ENCODE measurements around the gene CLDN3. TPM values are rescaled to one million over a fixed set of nuclear protein-coding genes. Genes with fewer than 3 reads are reported as not detected.

CLDN3 gene, protein sequence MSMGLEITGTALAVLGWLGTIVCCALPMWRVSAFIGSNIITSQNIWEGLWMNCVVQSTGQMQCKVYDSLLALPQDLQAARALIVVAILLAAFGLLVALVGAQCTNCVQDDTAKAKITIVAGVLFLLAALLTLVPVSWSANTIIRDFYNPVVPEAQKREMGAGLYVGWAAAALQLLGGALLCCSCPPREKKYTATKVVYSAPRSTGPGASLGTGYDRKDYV
- 1 to 10 TPM in 1 of 4 donors, under 1 TPM in 1, not detected in 2; 0.71 to 1.1 TPM for total RNA-seq
- 100 to 1,000 TPM; 174 to 705 (median 231) TPM for polyA plus RNA-seq

GRCh38 chr7:73770002-73770859 lies at the start of gene CLDN3:
Gene CLDN3, minus strand, starts transcription at chr7:73770270. Its CDS starts 221 bp downstream, at chr7:73770049.
- intact Hi-C loops (cut with DNase I): no loop called here
- Histone ChIP-seq H3K9me3 (no peaks in the 10 kb centered on the region), H3K4me1 (peaks cover 0 to 24% (median 11%) of the 10 kb centered on the region in 4 donors), H3K36me3 (no peaks in the 10 kb centered on the region), H3K4me3 (peak within 1 kb of the TSS in 3 of 4 donors; percentile 14 to 28 (median 14)), H3K27me3 (peaks cover 26 to 47% (median 33%) of the 10 kb centered on the region in 3 donors), H3K27ac (peak within 1 kb of the TSS in 1 of 4 donors; percentile 37)
- TF ChIP-seq POLR2A (IDR thresholded peaks at IDR 0.05) (peak in 1 of 2 donors; percentile 55), POLR2AphosphoS5 (IDR thresholded peaks at IDR 0.05) (peak in 1 of 4 donors; percentile 64), CTCF (IDR thresholded peaks at IDR 0.05) (no peak)
- no peak for DNase-seq
- WGBS, 2 donors: 1 to 2% methylated on average over 82 of the region's 82 CpGs

DNA sequence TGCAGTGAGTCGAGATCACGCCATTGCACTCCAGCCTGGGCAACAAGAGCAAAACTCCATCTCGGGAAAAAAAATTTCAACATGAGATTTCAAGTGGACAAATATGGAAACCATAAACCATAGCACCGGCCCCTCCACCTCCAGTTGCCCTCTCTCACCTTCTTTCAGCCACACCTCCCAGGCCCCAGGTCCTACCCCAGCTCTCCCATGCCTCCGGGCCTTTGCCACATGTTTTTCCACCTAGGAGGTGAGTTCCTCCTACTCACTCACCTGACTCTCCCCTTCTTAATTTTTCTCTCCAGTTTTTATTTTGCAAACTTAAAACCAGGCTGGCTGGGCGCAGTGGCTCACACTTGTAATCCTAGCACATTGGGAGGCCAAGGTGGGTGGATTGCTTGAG lies 47.1 kb upstream of the CLDN3 start:
- intact Hi-C loops (cut with DNase I): no loop called here
- WGBS, 2 donors: 95% methylated on average over 6 of the region's 6 CpGs

DNA sequence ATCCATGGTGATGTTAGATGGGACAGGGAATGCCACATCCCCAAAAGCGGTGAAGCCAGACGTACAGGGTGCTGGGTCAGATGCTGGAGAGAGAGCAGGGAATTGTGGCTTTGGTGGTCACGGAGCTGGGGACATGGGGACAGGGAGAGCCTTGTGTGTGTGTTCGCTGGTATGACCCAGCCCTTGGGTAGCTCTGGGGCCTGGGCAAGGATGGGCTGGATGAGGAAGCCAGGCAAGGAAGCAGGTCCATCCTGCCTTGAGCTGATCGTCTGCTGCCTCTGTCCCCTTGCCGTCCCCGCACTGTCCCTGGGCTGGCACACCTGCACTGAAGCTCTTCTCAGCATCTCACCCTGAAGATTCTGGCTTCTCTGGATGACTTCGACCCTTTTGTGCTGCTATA lies 45.4 kb upstream of the CLDN3 start:
- H3K27ac ChIP-seq: no peak overlapping the region
- WGBS, 2 donors: 82 to 89% methylated on average over 8 of the region's 8 CpGs
- H3K36me3 ChIP-seq: no peaks in the 10 kb centered on the region
- H3K9me3 ChIP-seq: no peaks in the 10 kb centered on the region
- H3K27me3 ChIP-seq: peaks cover 0 to 13% (median 0%) of the 10 kb centered on the region in 3 donors
- no peak overlapping the region for H3K4me3 ChIP-seq
- DNase-seq: peak; percentile 38
- no peak for TF ChIP-seq EP300 (IDR thresholded peaks at IDR 0.05)
- no peak for TF ChIP-seq POLR2A (IDR thresholded peaks at IDR 0.05)
- intact Hi-C loops (cut with DNase I): no loop called here
- no peaks in the 10 kb centered on the region for H3K4me1 ChIP-seq

More for the DNA sequence above, 47.1 kb upstream of the CLDN3 start:
- Histone ChIP-seq H3K36me3 (no peaks in the 10 kb centered on the region), H3K4me3 (no peak overlapping the region), H3K27me3 (no peaks in the 10 kb centered on the region), H3K4me1 (no peaks in the 10 kb centered on the region), H3K9me3 (no peaks in the 10 kb centered on the region), H3K27ac (no peak overlapping the region)
- TF ChIP-seq EP300 (IDR thresholded peaks at IDR 0.05) (no peak), POLR2AphosphoS5 (IDR thresholded peaks at IDR 0.05) (no peak), CTCF (IDR thresholded peaks at IDR 0.05) (no peak)
- DNase-seq: no peak

DNA sequence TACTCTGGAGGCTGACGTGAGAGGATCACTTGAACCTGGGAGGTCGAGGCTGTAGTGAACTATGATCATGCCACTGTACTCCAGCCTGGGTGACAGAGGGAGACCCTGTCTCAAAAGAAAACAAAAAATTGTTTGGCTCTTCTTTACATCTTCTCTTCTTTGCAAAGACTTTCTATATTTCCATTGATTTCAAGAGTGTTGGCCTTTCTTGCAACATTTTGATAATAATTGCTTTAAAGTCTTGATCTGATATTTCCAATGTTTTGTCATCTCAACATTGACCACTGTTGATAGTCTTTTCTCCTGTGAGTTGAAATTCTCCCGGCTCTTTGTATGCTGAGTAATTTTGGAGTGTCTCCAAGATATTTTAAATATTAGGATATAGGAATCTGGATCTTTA lies 42.9 kb upstream of the CLDN3 start:
- Histone ChIP-seq H3K27me3 (peaks cover 0 to 15% (median 0%) of the 10 kb centered on the region in 3 donors), H3K27ac (no peak overlapping the region), H3K4me3 (no peak overlapping the region), H3K9me3 (no peaks in the 10 kb centered on the region), H3K36me3 (no peaks in the 10 kb centered on the region), H3K4me1 (no peaks in the 10 kb centered on the region)
- DNase-seq: peak; percentile 26
- TF ChIP-seq POLR2AphosphoS5 (IDR thresholded peaks at IDR 0.05) (no peak), CTCF (IDR thresholded peaks at IDR 0.05) (no peak), POLR2A (IDR thresholded peaks at IDR 0.05) (no peak), EP300 (IDR thresholded peaks at IDR 0.05) (no peak)
- intact Hi-C loops (cut with DNase I): no loop called here
- WGBS, 2 donors: 84 to 93% methylated on average over 3 of the region's 3 CpGs

GRCh38 chr7:73811760-73812168 lies 41.7 kb upstream of the CLDN3 start:
- no peaks in the 10 kb centered on the region for H3K9me3 ChIP-seq
- TF ChIP-seq EP300 (IDR thresholded peaks at IDR 0.05) (no peak), CTCF (IDR thresholded peaks at IDR 0.05) (peak in 3 of 4 experiments; percentile 79 to 83 (median 82)), POLR2AphosphoS5 (IDR thresholded peaks at IDR 0.05) (no peak)
- no peak overlapping the region for H3K4me3 ChIP-seq
- no peak overlapping the region for H3K27ac ChIP-seq
- peaks cover 0 to 15% (median 0%) of the 10 kb centered on the region in 3 donors for H3K27me3 ChIP-seq
- DNase-seq: peak; percentile 82
- no peaks in the 10 kb centered on the region for H3K4me1 ChIP-seq
- WGBS, 2 donors: 10 to 14% methylated on average over 11 of the region's 11 CpGs
- no peaks in the 10 kb centered on the region for H3K36me3 ChIP-seq
- intact Hi-C loops (cut with DNase I): loop anchor here (1.0 kb wide), 1 partner anchor 44 kb away; no protein-coding TSS in a partner anchor

Data from sigmoid colon (tissue), 7 donors.